Measurements from ENCODE around the gene HS1BP3.

GRCh38 chr2:20662308-20662937, 11.5 kb upstream of the HS1BP3 start:
- TF ChIP-seq CTCF (conservative IDR thresholded peaks at IDR 0.05 in 1 of 2, IDR thresholded peaks at IDR 0.05 in 1 of 2; ENCODE audit: extremely low read depth in 1 of 2, insufficient read depth in 1 of 2, low read depth in 1 of 2, low read length in 2 of 2): no peak
- no peak for TF ChIP-seq EZH2 (IDR thresholded peaks at IDR 0.05; ENCODE audit: borderline replicate concordance, low read length)
